ENCODE results near the gene HOXC6. TPM values are rescaled to one million over a fixed set of nuclear protein-coding genes. Genes with fewer than 3 reads are reported as not detected.

The HOXC6 gene
- total and polyA plus RNA-seq, 2 of the 13 experiments (the other 11 are each of a cell fraction or from before 2014, with no cell fraction given): not detected

DNA sequence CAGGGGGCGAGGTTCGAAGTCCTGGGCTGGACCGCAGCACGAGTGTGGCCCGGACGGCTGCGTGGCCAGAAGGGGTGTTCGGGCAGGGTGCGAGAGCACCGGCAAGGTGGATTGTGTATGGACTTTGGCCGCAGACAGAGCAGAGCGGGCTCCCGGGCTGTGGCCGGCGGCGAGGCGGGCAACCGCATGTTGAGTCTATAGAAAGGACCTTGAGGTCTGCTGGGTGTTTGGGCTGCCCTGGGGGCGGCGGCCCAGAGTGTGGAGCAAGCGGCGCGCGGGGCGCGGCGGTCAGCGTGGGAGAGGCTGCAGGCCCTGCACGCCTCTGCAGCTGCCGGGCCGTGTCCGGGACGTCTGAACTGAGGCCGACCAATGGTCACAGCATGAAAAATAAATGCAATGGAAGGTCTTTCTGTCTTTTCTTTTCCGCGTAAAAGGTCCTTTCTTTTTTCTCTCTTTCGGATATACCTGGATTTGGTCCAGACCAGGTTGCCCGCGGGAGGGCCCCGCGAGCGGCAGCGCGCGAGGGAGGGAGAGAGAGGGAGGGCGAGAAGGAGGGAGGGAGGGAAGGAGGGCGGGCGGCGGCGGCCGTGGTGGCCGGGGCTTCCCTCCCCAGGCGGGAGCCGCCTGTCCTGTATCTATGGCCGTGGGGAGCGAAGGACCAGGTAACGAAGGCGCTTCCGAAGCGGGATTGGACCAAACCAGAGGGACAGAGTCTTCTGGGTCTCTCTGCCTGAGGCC, 33.8 kb upstream of the HOXC6 start (continued):
- TF ChIP-seq PTBP1 (IDR thresholded peaks at IDR 0.05; ENCODE audit: low read depth, low read length, poor library complexity, severe bottlenecking) (no peak), RNF2 (conservative IDR thresholded peaks at IDR 0.05; ENCODE audit: low read depth) (peak; percentile 56; the same call in 1 of the 2 replicates), ZNF484 (CRISPR knock-in tag; IDR thresholded peaks at IDR 0.05; ENCODE audit: borderline replicate concordance, low read depth) (no peak), ATAD3A (CRISPR knock-in tag; IDR thresholded peaks at IDR 0.05) (no peak), NFE2L2 (IDR thresholded peaks at IDR 0.05; ENCODE audit: low read length) (no peak), ZHX2 (IDR thresholded peaks at IDR 0.05; ENCODE audit: low read depth) (no peak), ZHX2 (CRISPR knock-in tag; IDR thresholded peaks at IDR 0.05; ENCODE audit: borderline replicate concordance) (no peak), ZNF138 (CRISPR knock-in tag; IDR thresholded peaks at IDR 0.05; ENCODE audit: low read depth) (no peak), ZNF547 (CRISPR knock-in tag; IDR thresholded peaks at IDR 0.05) (no peak), ZC3H4 (CRISPR knock-in tag; IDR thresholded peaks at IDR 0.05; ENCODE audit: borderline replicate concordance) (no peak), ERF (CRISPR knock-in tag; IDR thresholded peaks at IDR 0.05) (0 out of 2 replicates have a peak, but pooled peaks have one; percentile 19), YEATS2 (CRISPR knock-in tag; IDR thresholded peaks at IDR 0.05; ENCODE audit: borderline replicate concordance) (no peak), CEBPG (CRISPR knock-in tag; IDR thresholded peaks at IDR 0.05) (0 out of 2 replicates have a peak, but pooled peaks have one; percentile 4), AGO2 (optimal IDR thresholded peaks at IDR 0.05; ENCODE audit: low read depth, low read length) (no peak), ZNF224 (CRISPR knock-in tag; IDR thresholded peaks at IDR 0.05) (0 out of 2 replicates have a peak, but pooled peaks have one; percentile 45), ZNF503 (CRISPR knock-in tag; IDR thresholded peaks at IDR 0.05) (no peak), ZSCAN9 (CRISPR knock-in tag; IDR thresholded peaks at IDR 0.05; ENCODE audit: borderline replicate concordance) (no peak), GTF3A (CRISPR knock-in tag; conservative IDR thresholded peaks at IDR 0.05) (no peak), HIVEP1 (CRISPR knock-in tag; IDR thresholded peaks at IDR 0.05) (no peak), PBX2 (CRISPR knock-in tag; IDR thresholded peaks at IDR 0.05) (no peak), SP2 (CRISPR knock-in tag; IDR thresholded peaks at IDR 0.05) (no peak), PCBP2 (optimal IDR thresholded peaks at IDR 0.05; ENCODE audit: low read depth, low read length, poor library complexity, severe bottlenecking) (no peak), ZNF652 (CRISPR knock-in tag; IDR thresholded peaks at IDR 0.05; ENCODE audit: borderline replicate concordance, low read depth) (no peak)

Measured in HepG2 (cell line).